HG02678 (cell line): ENCODE measurements around the gene EXO5.
A peak's percentile ranks its signal among the peaks of the same experiment; 100 is the strongest.
"Not testable (repeated sequence)": the region's sequence is repeated elsewhere in the genome, so short reads cannot be mapped to it uniquely, and the experiment has no call there.

ENCODE experiments used
- ATAC-seq: cut with Tn5 transposase; IDR thresholded peaks from one replicate; pipeline ENCODE4 v1.9.1; 2021; ENCODE audit warnings: mild to moderate bottlenecking, moderate library complexity; ENCODE audit not compliant: unreplicated experiment

The EXO5 gene

GRCh38 chr1:40508375-40509341 lies at the start of gene EXO5:
Gene EXO5, plus strand, starts transcription at chr1:40508767. Its CDS starts 5,778 bp downstream, at chr1:40514545.
- peak; percentile 98 for ATAC-seq

GRCh38 chr1:40462956-40463590 lies 45.5 kb upstream of the EXO5 start:
- no peak for ATAC-seq

GRCh38 chr1:40469327-40469726 lies 39.2 kb upstream of the EXO5 start:
- no peak for ATAC-seq

- ATAC-seq: no peak
Measured at GRCh38 chr1:40475268-40475667, 33.3 kb upstream of the EXO5 start.

- peak; percentile 81 for ATAC-seq
Measured at GRCh38 chr1:40476924-40477677, 31.5 kb upstream of the EXO5 start, which contains the start of gene ZFP69. Gene ZFP69, plus strand, starts transcription at chr1:40477290. Its CDS starts 2,072 bp downstream, at chr1:40479362.

GRCh38 chr1:40477678-40478053 lies 30.9 kb upstream of the EXO5 start:
- ATAC-seq: peak; percentile 21

GRCh38 chr1:40478276-40478675 lies 30.3 kb upstream of the EXO5 start:
- ATAC-seq: no peak

GRCh38 chr1:40479156-40479555 lies 29.4 kb upstream of the EXO5 start:
- ATAC-seq: no peak

- no peak for ATAC-seq
Measured at GRCh38 chr1:40495315-40495903, 13.2 kb upstream of the EXO5 start.

- ATAC-seq: not testable (repeated sequence)
Measured at GRCh38 chr1:40502651-40503050, 5.9 kb upstream of the EXO5 start.

GRCh38 chr1:40507973-40508372 lies 594 bp upstream of the EXO5 start:
- ATAC-seq: no peak

- no peak for ATAC-seq
Measured at GRCh38 chr1:40519517-40519916, 10.9 kb downstream of the EXO5 start.

GRCh38 chr1:40530735-40531380 lies 22.3 kb downstream of the EXO5 start:
- ATAC-seq: peak; percentile 5

GRCh38 chr1:40531381-40532061 lies 23.0 kb downstream of the EXO5 start, which contains the start of gene ZNF684:
Gene ZNF684, plus strand, starts transcription at chr1:40531637. Its CDS starts 1,530 bp downstream, at chr1:40533167.
- peak; percentile 95 for ATAC-seq

GRCh38 chr1:40532062-40532389 lies 23.5 kb downstream of the EXO5 start:
- no peak for ATAC-seq

GRCh38 chr1:40532844-40533424 lies 24.4 kb downstream of the EXO5 start:
- ATAC-seq: no peak

- no peak for ATAC-seq
Measured at GRCh38 chr1:40534589-40534988, 26.0 kb downstream of the EXO5 start.

- no peak for ATAC-seq
Measured at GRCh38 chr1:40535732-40536131, 27.2 kb downstream of the EXO5 start.

- ATAC-seq: no peak
Measured at GRCh38 chr1:40539338-40539737, 30.8 kb downstream of the EXO5 start.
